ENCODE measurements around the gene ONECUT2.
"Not testable (repeated sequence)": the region's sequence is repeated elsewhere in the genome, so short reads cannot be mapped to it uniquely, and the experiment has no call there.

ONECUT2 gene

DNA sequence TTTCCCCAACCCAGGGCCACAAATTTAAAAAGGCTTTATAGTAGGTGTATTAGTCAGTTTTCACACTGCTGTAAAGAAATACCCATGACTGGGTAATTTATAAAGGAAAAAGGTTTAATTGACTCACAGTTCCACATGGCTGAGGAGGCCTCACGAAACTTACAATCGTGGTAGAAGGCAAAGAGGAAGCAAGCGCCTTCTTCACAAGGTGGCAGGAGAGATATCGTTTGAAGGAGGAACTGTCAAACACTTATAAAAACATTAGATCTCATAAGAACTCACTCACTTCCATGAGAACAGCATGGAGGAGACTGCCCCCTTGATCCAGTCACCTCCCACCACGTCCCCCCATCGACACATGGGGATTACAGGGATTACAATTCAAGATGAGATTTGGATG is 80.9 kb downstream of the ONECUT2 start:
- no peak for DNase-seq (ENCODE audit: insufficient read length, low spot score)
- no peak for FAIRE-seq
- TF ChIP-seq POLR2A (IDR thresholded peaks at IDR 0.05; ENCODE audit: low read depth, low read length), result no peak
- TF ChIP-seq POU2F2 (IDR thresholded peaks at IDR 0.05; ENCODE audit: low read depth, low read length), result no peak
- TF ChIP-seq POLR2AphosphoS5 (IDR thresholded peaks at IDR 0.05; ENCODE audit: low read depth, low read length), result no peak
- TF ChIP-seq PAX5 (IDR thresholded peaks at IDR 0.05; ENCODE audit: insufficient read depth, low read length, severe bottlenecking), result no peak
- no peak for TF ChIP-seq SPI1 (IDR thresholded peaks at IDR 0.05; ENCODE audit: low read depth, low read length)
- TF ChIP-seq TAF1 (IDR thresholded peaks at IDR 0.05; ENCODE audit: low read depth, low read length), result no peak

DNA sequence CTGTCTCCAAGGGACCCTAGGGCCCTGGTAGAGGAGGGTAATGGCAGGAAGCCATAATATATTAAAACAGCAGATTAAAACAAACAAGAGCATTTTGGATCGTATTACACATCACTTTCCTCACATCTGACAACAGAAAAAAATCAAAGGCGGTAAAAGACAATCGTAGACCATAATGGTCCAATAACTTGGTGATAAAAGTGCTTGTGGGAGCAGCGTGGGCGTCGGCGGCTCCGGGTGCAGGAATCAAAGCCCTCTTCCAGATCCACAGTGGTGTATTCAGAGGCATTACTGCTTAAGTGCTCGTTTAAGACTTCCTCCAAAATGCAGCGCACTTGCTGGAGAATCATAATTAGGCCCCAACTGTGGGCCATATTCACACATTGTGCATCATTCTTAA is 83.4 kb downstream of the ONECUT2 start:
- no peak for TF ChIP-seq PAX5 (IDR thresholded peaks at IDR 0.05; ENCODE audit: insufficient read depth, low read length, severe bottlenecking)
- no peak for TF ChIP-seq SPI1 (IDR thresholded peaks at IDR 0.05; ENCODE audit: low read depth, low read length)
- no peak for TF ChIP-seq POLR2A (IDR thresholded peaks at IDR 0.05; ENCODE audit: low read depth, low read length)
- no peak for TF ChIP-seq POU2F2 (IDR thresholded peaks at IDR 0.05; ENCODE audit: low read depth, low read length)
- no peak for TF ChIP-seq TAF1 (IDR thresholded peaks at IDR 0.05; ENCODE audit: low read depth, low read length)
- TF ChIP-seq POLR2AphosphoS5 (IDR thresholded peaks at IDR 0.05; ENCODE audit: low read depth, low read length), result no peak
- FAIRE-seq (no peak), DNase-seq (ENCODE audit: insufficient read length, low spot score) (no peak)

DNA sequence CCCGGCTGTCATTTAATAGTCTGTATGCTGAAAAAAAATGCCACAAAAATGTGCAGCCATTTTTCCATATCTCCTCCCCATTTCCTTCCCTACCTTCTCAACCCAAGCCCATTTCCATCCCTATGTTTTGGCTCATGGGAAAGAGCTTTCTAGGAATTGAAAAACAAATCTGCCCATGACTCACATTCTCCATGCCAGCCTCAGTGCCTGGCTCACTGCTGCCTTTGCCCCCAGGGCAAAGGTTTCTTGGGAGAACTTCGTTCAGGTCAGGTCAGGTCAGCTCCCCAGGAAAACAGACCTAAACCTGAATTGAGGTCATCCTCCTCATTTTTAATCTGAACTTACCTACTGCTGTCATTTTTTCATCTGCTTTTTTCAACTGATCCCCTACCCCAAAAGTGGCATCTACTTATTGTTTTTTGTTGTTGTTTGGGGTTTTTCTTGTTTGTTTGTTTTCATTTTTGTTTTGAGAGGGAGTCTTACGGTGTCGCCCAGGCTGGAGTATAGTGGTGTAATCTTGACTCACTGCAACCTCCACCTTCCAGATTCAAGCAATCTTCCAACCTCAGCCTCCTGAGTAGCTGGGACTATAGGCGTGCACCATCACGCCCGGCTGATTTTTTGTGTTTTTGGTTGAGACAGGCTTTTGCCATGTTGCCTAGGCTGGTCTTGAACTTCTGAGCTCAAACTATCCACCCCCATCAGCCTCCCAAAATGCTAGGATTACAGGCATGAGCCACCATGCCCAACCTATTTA is 84.7 kb downstream of the ONECUT2 start:
- DNase-seq (ENCODE audit: insufficient read length, low spot score) (no peak), FAIRE-seq (no peak)
- TF ChIP-seq PAX5 (IDR thresholded peaks at IDR 0.05; ENCODE audit: insufficient read depth, low read length, severe bottlenecking) (no peak), SPI1 (IDR thresholded peaks at IDR 0.05; ENCODE audit: low read depth, low read length) (no peak), POLR2A (IDR thresholded peaks at IDR 0.05; ENCODE audit: low read depth, low read length) (no peak), POU2F2 (IDR thresholded peaks at IDR 0.05; ENCODE audit: low read depth, low read length) (no peak), TAF1 (IDR thresholded peaks at IDR 0.05; ENCODE audit: low read depth, low read length) (no peak), POLR2AphosphoS5 (IDR thresholded peaks at IDR 0.05; ENCODE audit: low read depth, low read length) (no peak)

GRCh38 chr18:57522348-57522747 is 87.2 kb downstream of the ONECUT2 start:
- peak; percentile 69 for FAIRE-seq
- not testable (repeated sequence) for DNase-seq (ENCODE audit: insufficient read length, low spot score)

- TF ChIP-seq POLR2A (IDR thresholded peaks at IDR 0.05; ENCODE audit: low read depth, low read length) (no peak), SPI1 (IDR thresholded peaks at IDR 0.05; ENCODE audit: low read depth, low read length) (peak; percentile 74)
- no peak for FAIRE-seq
- no peak for DNase-seq (ENCODE audit: insufficient read length, low spot score)
Observed at GRCh38 chr18:57523171-57523956, 88.2 kb downstream of the ONECUT2 start.

DNA sequence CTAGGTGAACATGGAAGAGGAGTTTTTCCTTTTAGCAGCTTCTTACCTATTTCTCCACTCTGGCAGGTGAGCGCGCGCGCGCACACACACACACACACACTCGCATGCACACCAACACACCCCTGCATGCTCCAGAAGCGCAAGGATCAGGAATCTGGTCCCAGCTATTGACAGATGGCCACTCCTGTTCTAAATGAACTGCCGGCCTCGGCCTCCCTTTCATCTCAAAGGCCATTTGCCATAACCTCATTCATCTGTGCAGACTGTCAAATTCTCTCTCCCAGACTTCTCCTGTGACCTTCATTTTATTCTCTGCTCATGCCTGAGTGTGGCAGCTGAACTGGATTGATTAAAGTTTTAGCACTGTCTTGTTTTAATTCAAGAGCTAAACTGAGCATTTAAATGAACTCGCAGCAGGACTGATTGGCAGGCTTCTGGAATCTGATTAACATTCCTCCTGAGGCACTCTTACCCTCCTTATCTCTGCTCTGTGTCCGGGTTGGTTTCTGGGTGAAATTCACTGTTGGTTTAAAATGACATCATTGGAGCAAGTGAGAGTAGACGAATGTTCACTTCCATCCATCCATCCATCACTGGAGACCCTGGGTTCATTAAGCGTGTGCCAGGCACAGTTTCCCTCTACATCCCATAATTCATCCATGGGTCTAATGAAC is 92.5 kb downstream of the ONECUT2 start:
- DNase-seq (ENCODE audit: insufficient read length, low spot score) (no peak), FAIRE-seq (no peak)
- TF ChIP-seq PAX5 (IDR thresholded peaks at IDR 0.05; ENCODE audit: insufficient read depth, low read length, severe bottlenecking), result no peak
- TF ChIP-seq POU2F2 (IDR thresholded peaks at IDR 0.05; ENCODE audit: low read depth, low read length), result no peak

GRCh38 chr18:57529151-57529550 is 94.0 kb downstream of the ONECUT2 start:
- no peak for FAIRE-seq
- no peak for DNase-seq (ENCODE audit: insufficient read length, low spot score)
- TF ChIP-seq POU2F2 (IDR thresholded peaks at IDR 0.05; ENCODE audit: low read depth, low read length) (no peak), PAX5 (IDR thresholded peaks at IDR 0.05; ENCODE audit: insufficient read depth, low read length, severe bottlenecking) (no peak), POLR2AphosphoS5 (IDR thresholded peaks at IDR 0.05; ENCODE audit: low read depth, low read length) (no peak), SPI1 (IDR thresholded peaks at IDR 0.05; ENCODE audit: low read depth, low read length) (no peak), TAF1 (IDR thresholded peaks at IDR 0.05; ENCODE audit: low read depth, low read length) (no peak), POLR2A (IDR thresholded peaks at IDR 0.05; ENCODE audit: low read depth, low read length) (no peak)

DNA sequence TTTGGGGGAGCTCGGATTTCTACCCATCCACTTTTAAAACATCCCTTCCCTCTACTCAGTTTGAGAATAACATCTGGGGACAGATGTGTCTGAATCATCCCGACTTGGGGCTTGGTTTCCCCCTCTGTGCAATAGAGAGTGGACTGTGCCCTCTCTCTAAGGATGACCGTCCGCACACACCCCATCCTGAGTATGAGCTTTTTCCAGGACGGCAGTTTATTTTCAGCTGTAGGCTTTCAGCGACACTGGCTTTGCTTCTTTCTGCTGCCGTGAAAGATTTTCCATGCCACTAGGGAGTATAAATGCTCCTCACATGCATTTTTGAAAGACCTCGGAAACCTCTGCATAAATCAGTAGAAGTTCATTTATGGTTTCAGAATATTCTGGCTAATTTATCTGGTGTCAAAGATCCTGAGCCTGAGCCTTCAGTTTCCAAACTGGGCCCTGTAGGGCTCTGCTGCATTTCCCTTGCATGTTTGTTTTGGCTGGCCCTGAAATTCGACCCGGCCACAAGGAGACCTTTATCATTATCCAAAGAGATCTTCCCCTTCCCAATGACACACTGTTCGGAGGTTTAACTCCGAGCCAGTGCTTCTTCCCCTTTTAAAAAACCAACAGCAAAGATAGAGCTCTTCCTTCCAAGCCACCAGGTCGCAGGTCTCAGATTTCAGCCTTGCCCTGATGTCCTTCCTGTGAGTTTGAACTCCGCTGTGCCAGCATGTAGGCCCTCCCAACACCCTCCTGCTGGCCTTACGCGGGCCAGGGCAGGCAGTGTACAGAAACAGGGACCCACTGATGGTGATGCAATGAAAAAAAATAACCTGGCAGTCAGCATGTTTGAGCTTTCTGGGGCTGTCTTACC is 98.1 kb downstream of the ONECUT2 start:
- TF ChIP-seq TAF1 (IDR thresholded peaks at IDR 0.05; ENCODE audit: low read depth, low read length), result no peak
- no peak for TF ChIP-seq POLR2A (IDR thresholded peaks at IDR 0.05; ENCODE audit: low read depth, low read length)
- no peak for DNase-seq (ENCODE audit: insufficient read length, low spot score)
- no peak for FAIRE-seq

- TF ChIP-seq POLR2A (IDR thresholded peaks at IDR 0.05; ENCODE audit: low read depth, low read length), result no peak
- no peak for TF ChIP-seq PAX5 (IDR thresholded peaks at IDR 0.05; ENCODE audit: insufficient read depth, low read length, severe bottlenecking)
- no peak for TF ChIP-seq POU2F2 (IDR thresholded peaks at IDR 0.05; ENCODE audit: low read depth, low read length)
- no peak for TF ChIP-seq TAF1 (IDR thresholded peaks at IDR 0.05; ENCODE audit: low read depth, low read length)
- TF ChIP-seq SPI1 (IDR thresholded peaks at IDR 0.05; ENCODE audit: low read depth, low read length), result no peak
- no peak for TF ChIP-seq POLR2AphosphoS5 (IDR thresholded peaks at IDR 0.05; ENCODE audit: low read depth, low read length)
- FAIRE-seq (no peak), DNase-seq (ENCODE audit: insufficient read length, low spot score) (no peak)
Observed at GRCh38 chr18:57533868-57534510, 98.8 kb downstream of the ONECUT2 start.
